Measurements from ENCODE around the gene TP53. TPM values are rescaled to one million over a fixed set of nuclear protein-coding genes. Genes with fewer than 3 reads are reported as not detected.

The TP53 gene
- total RNA-seq, 8 experiments from 2014 or later: 11.6 to 136 (median 25.7) TPM

Other genes with a start within 250 kb of the TP53 start
- 10 to 100 TPM in 4 of 8 experiments, 1 to 10 TPM in 2, under 1 TPM in 2; 0.61 to 17.4 (median 7.1) TPM for gene FGF11, start 248.0 kb downstream of the TP53 start, total RNA-seq
- 10 to 100 TPM in 1 of 8 experiments, 1 to 10 TPM in 7; 2.2 to 13.0 (median 8.0) TPM for gene CHRNB1, start 242.4 kb downstream of the TP53 start, total RNA-seq
- gene ZBTB4, start 207.9 kb downstream of the TP53 start, total RNA-seq: 10 to 100 TPM in 7 of 8 experiments, 1 to 10 TPM in 1; 9.8 to 36.2 (median 13.4) TPM
- 1 to 10 TPM in 4 of 8 experiments, under 1 TPM in 4; 0.49 to 1.9 (median 0.86) TPM for gene SLC35G6, start 206.0 kb downstream of the TP53 start, total RNA-seq
- 100 to 1,000 TPM in 2 of 8 experiments, 10 to 100 TPM in 6; 26.0 to 137 (median 43.8) TPM for gene POLR2A, start 203.1 kb downstream of the TP53 start, total RNA-seq
- gene TNFSF12, start 138.4 kb downstream of the TP53 start, total RNA-seq: 1 to 10 TPM in 3 of 8 experiments, under 1 TPM in 4, not detected in 1; 0.22 to 2.9 (median 0.93) TPM
- 1 to 10 TPM; 1.2 to 8.1 (median 2.0) TPM for gene TNFSF13, start 128.7 kb downstream of the TP53 start, total RNA-seq
- gene SENP3, start 125.6 kb downstream of the TP53 start, total RNA-seq: 10 to 100 TPM; 37.9 to 75.0 (median 50.2) TPM
- 10 to 100 TPM in 1 of 8 experiments, 1 to 10 TPM in 4, under 1 TPM in 3; 0.58 to 15.7 (median 2.5) TPM for gene CD68, start 107.9 kb downstream of the TP53 start, total RNA-seq
- 100 to 1,000 TPM in 1 of 8 experiments, 10 to 100 TPM in 7; 36.6 to 109 (median 71.4) TPM for gene MPDU1, start 103.6 kb downstream of the TP53 start, total RNA-seq
- gene SOX15, start 97.4 kb downstream of the TP53 start, total RNA-seq: 1 to 10 TPM; 1.4 to 3.9 (median 2.2) TPM
- gene FXR2, start 72.6 kb downstream of the TP53 start, total RNA-seq: 10 to 100 TPM; 33.0 to 53.4 (median 46.1) TPM
- 100 to 1,000 TPM in 2 of 8 experiments, 10 to 100 TPM in 6; 66.9 to 115 (median 84.4) TPM for gene SAT2, start 59.7 kb downstream of the TP53 start, total RNA-seq
- gene SHBG, start 57.4 kb downstream of the TP53 start, total RNA-seq: 10 to 100 TPM in 1 of 8 experiments, 1 to 10 TPM in 4, under 1 TPM in 2, not detected in 1; 0.54 to 26.2 (median 1.7) TPM
- 10 to 100 TPM in 3 of 8 experiments, 1 to 10 TPM in 4, under 1 TPM in 1; 0.31 to 43.9 (median 8.4) TPM for gene ATP1B2, start 36.6 kb downstream of the TP53 start, total RNA-seq
- 10 to 100 TPM in 7 of 8 experiments, 1 to 10 TPM in 1; 6.9 to 20.1 (median 13.2) TPM for gene WRAP53, start 987 bp upstream of the TP53 start, total RNA-seq
- gene EFNB3, start 17.7 kb upstream of the TP53 start, total RNA-seq: 100 to 1,000 TPM in 1 of 8 experiments, 10 to 100 TPM in 4, 1 to 10 TPM in 3; 1.2 to 490 (median 20.6) TPM
- gene DNAH2, start 30.3 kb upstream of the TP53 start, total RNA-seq: 1 to 10 TPM in 2 of 8 experiments, under 1 TPM in 6; 0.25 to 4.4 (median 0.65) TPM
- 10 to 100 TPM in 5 of 8 experiments, 1 to 10 TPM in 3; 3.2 to 32.8 (median 12.5) TPM for gene KDM6B, start 146.7 kb upstream of the TP53 start, total RNA-seq
- gene TMEM88, start 167.6 kb upstream of the TP53 start, total RNA-seq: 10 to 100 TPM in 1 of 8 experiments, 1 to 10 TPM in 6, under 1 TPM in 1; 0.51 to 18.5 (median 4.1) TPM
- 100 to 1,000 TPM; 105 to 221 (median 145) TPM for gene NAA38, start 170.1 kb upstream of the TP53 start, total RNA-seq
- gene CYB5D1, start 170.5 kb upstream of the TP53 start, total RNA-seq: 10 to 100 TPM; 12.2 to 28.0 (median 16.9) TPM
- gene CHD3, start 201.3 kb upstream of the TP53 start, total RNA-seq: 100 to 1,000 TPM in 2 of 8 experiments, 10 to 100 TPM in 6; 56.2 to 294 (median 78.2) TPM
- 1 to 10 TPM; 2.6 to 5.2 (median 4.2) TPM for gene RNF227, start 228.8 kb upstream of the TP53 start, total RNA-seq
- 10 to 100 TPM in 1 of 8 experiments, 1 to 10 TPM in 5, under 1 TPM in 2; 0.25 to 17.2 (median 1.9) TPM for gene KCNAB3, start 242.4 kb upstream of the TP53 start, total RNA-seq
- 10 to 100 TPM; 60.1 to 94.1 (median 71.4) TPM for gene TRAPPC1, start 244.5 kb upstream of the TP53 start, total RNA-seq
- 10 to 100 TPM; 19.3 to 40.7 (median 31.7) TPM for gene CNTROB, start 244.7 kb upstream of the TP53 start, total RNA-seq

Measured in motor neuron (in vitro differentiated cells).